Mucosa of stomach (tissue), 1 donor: Measurements from ENCODE around the gene APELA.

ENCODE experiments used
- H3K27me3 ChIP-seq: one replicate; pipeline ENCODE4 v1.7.0; 2013; ENCODE audit warnings: mild to moderate bottlenecking, low read length; ENCODE audit not compliant: control insufficient read depth, insufficient read depth
- H3K36me3 ChIP-seq: one replicate; pipeline ENCODE4 v1.7.0; 2013; ENCODE audit warnings: low read length; ENCODE audit not compliant: control insufficient read depth, insufficient read depth
- H3K4me1 ChIP-seq: one replicate; pipeline ENCODE4 v1.7.0; 2013; ENCODE audit warnings: mild to moderate bottlenecking, low read length; ENCODE audit not compliant: control insufficient read depth, insufficient read depth
- H3K4me3 ChIP-seq: one replicate; pipeline ENCODE4 v1.7.0; 2013; ENCODE audit warnings: low read length
- H3K9ac ChIP-seq: one replicate; pipeline ENCODE4 v1.7.0; 2013; ENCODE audit warnings: mild to moderate bottlenecking, low read length, moderate library complexity
- H3K9me3 ChIP-seq: one replicate; pipeline ENCODE4 v1.7.0; 2013; ENCODE audit warnings: mild to moderate bottlenecking, low read length, moderate library complexity; ENCODE audit not compliant: control insufficient read depth
- donor health status: Pancreatic carcinoma.

The APELA gene

GRCh38 chr4:164876700-164877324 lies at the start of gene APELA:
TSS of gene APELA (plus strand) at chr4:164877178. CDS start at chr4:164877332, 154 bp downstream.
- Histone ChIP-seq H3K27me3 (no peaks in the 10 kb centered on the region), H3K4me1 (no peaks in the 10 kb centered on the region), H3K9ac (no peak within 1 kb of the TSS), H3K9me3 (no peaks in the 10 kb centered on the region), H3K4me3 (no peak within 1 kb of the TSS), H3K36me3 (no peaks in the 10 kb centered on the region)

GRCh38 chr4:164828955-164829354 lies 48.0 kb upstream of the APELA start:
- Histone ChIP-seq H3K9ac (no peak overlapping the region), H3K4me3 (no peak overlapping the region), H3K27me3 (no peaks in the 10 kb centered on the region), H3K4me1 (no peaks in the 10 kb centered on the region), H3K9me3 (no peaks in the 10 kb centered on the region), H3K36me3 (no peaks in the 10 kb centered on the region)

GRCh38 chr4:164846566-164846965 lies 30.4 kb upstream of the APELA start:
- no peak overlapping the region for H3K9ac ChIP-seq

GRCh38 chr4:164847016-164847415 lies 30.0 kb upstream of the APELA start:
- no peaks in the 10 kb centered on the region for H3K9me3 ChIP-seq
- H3K9ac ChIP-seq = no peak overlapping the region
- no peaks in the 10 kb centered on the region for H3K4me1 ChIP-seq
- H3K27me3 ChIP-seq = no peaks in the 10 kb centered on the region
- H3K4me3 ChIP-seq = no peak overlapping the region
- H3K36me3 ChIP-seq = no peaks in the 10 kb centered on the region

More at GRCh38 chr4:164846566-164846965, 30.4 kb upstream of the APELA start:
- Histone ChIP-seq H3K9me3 (no peaks in the 10 kb centered on the region), H3K36me3 (no peaks in the 10 kb centered on the region), H3K4me3 (no peak overlapping the region), H3K27me3 (no peaks in the 10 kb centered on the region), H3K4me1 (no peaks in the 10 kb centered on the region)

- no peaks in the 10 kb centered on the region for H3K4me1 ChIP-seq
- no peaks in the 10 kb centered on the region for H3K9me3 ChIP-seq
- no peak overlapping the region for H3K9ac ChIP-seq
- H3K36me3 ChIP-seq = no peaks in the 10 kb centered on the region
- H3K27me3 ChIP-seq = no peaks in the 10 kb centered on the region
- no peak overlapping the region for H3K4me3 ChIP-seq
These were observed 28.9 kb upstream of the APELA start for GRCh38 chr4:164847967-164848649.

GRCh38 chr4:164856396-164856795 lies 20.6 kb upstream of the APELA start:
- H3K36me3 ChIP-seq = no peaks in the 10 kb centered on the region
- no peaks in the 10 kb centered on the region for H3K4me1 ChIP-seq
- H3K4me3 ChIP-seq = no peak overlapping the region
- no peaks in the 10 kb centered on the region for H3K9me3 ChIP-seq
- no peak overlapping the region for H3K9ac ChIP-seq
- no peaks in the 10 kb centered on the region for H3K27me3 ChIP-seq

GRCh38 chr4:164866817-164867490 lies 10.0 kb upstream of the APELA start:
- no peak overlapping the region for H3K4me3 ChIP-seq
- H3K4me1 ChIP-seq = no peaks in the 10 kb centered on the region
- H3K27me3 ChIP-seq = no peaks in the 10 kb centered on the region
- H3K9ac ChIP-seq = no peak overlapping the region
- no peaks in the 10 kb centered on the region for H3K36me3 ChIP-seq
- no peaks in the 10 kb centered on the region for H3K9me3 ChIP-seq

- Histone ChIP-seq H3K9me3 (no peaks in the 10 kb centered on the region), H3K27me3 (no peaks in the 10 kb centered on the region), H3K4me3 (no peak overlapping the region)
These were observed 5.3 kb upstream of the APELA start for GRCh38 chr4:164871673-164872072.

GRCh38 chr4:164872481-164872880 lies 4.5 kb upstream of the APELA start:
- Histone ChIP-seq H3K9ac (no peak overlapping the region), H3K27me3 (no peaks in the 10 kb centered on the region), H3K9me3 (no peaks in the 10 kb centered on the region), H3K4me3 (no peak overlapping the region), H3K36me3 (no peaks in the 10 kb centered on the region), H3K4me1 (no peaks in the 10 kb centered on the region)

More at GRCh38 chr4:164871673-164872072, 5.3 kb upstream of the APELA start:
- H3K4me1 ChIP-seq = no peaks in the 10 kb centered on the region
- no peak overlapping the region for H3K9ac ChIP-seq
- H3K36me3 ChIP-seq = no peaks in the 10 kb centered on the region

- Histone ChIP-seq H3K27me3 (no peaks in the 10 kb centered on the region), H3K9me3 (no peaks in the 10 kb centered on the region), H3K36me3 (no peaks in the 10 kb centered on the region), H3K4me1 (no peaks in the 10 kb centered on the region), H3K4me3 (no peak overlapping the region), H3K9ac (no peak overlapping the region)
These were observed 2.2 kb upstream of the APELA start for GRCh38 chr4:164874789-164875188.

GRCh38 chr4:164880489-164881262 lies 3.7 kb downstream of the APELA start:
- Histone ChIP-seq H3K9ac (no peak overlapping the region), H3K4me1 (no peaks in the 10 kb centered on the region), H3K4me3 (no peak overlapping the region), H3K27me3 (no peaks in the 10 kb centered on the region), H3K36me3 (no peaks in the 10 kb centered on the region), H3K9me3 (no peaks in the 10 kb centered on the region)
